Measurements from ENCODE around the gene AP3D1. TPM values are rescaled to one million over a fixed set of nuclear protein-coding genes. Genes with fewer than 3 reads are reported as not detected.

AP3D1 gene
- total RNA-seq, 2 donors from 2014 or later, result 82.2 to 86.0 TPM

GRCh38 chr19:2083174-2083854 lies 68.1 kb downstream of the AP3D1 start:
- H3K36me3 Mint-ChIP-seq (ENCODE audit: low read depth), result peaks cover 6% of the 10 kb centered on the region

GRCh38 chr19:2081873-2082810 lies 69.2 kb downstream of the AP3D1 start:
- Mint-ChIP-seq H3K4me3 (peak overlapping the region; percentile 98), H3K27me3 (no peaks in the 10 kb centered on the region), H3K36me3 (ENCODE audit: low read depth) (peaks cover 6% of the 10 kb centered on the region), H3K27ac (peak overlapping the region; percentile 99), H3K4me1 (peaks cover 50% of the 10 kb centered on the region)
- DNase-seq (peak in 1 of 3 donors; percentile 41), ATAC-seq (peak; percentile 38)
- H3K9me3 ChIP-seq (ENCODE audit: control insufficient read depth, low read length, poor library complexity, severe bottlenecking), result no peaks in the 10 kb centered on the region

More at GRCh38 chr19:2083174-2083854, 68.1 kb downstream of the AP3D1 start:
- Mint-ChIP-seq H3K4me1 (peaks cover 61% of the 10 kb centered on the region), H3K27me3 (no peaks in the 10 kb centered on the region), H3K4me3 (peak overlapping the region; percentile 98), H3K27ac (peak overlapping the region; percentile 99)
- H3K9me3 ChIP-seq (ENCODE audit: control insufficient read depth, low read length, poor library complexity, severe bottlenecking), result no peaks in the 10 kb centered on the region
- peak in 2 of 3 donors; percentile 42 to 58 for DNase-seq
- peak; percentile 35 for ATAC-seq

- no peaks in the 10 kb centered on the region for H3K27me3 Mint-ChIP-seq
- no peaks in the 10 kb centered on the region for H3K9me3 ChIP-seq (ENCODE audit: control insufficient read depth, low read length, poor library complexity, severe bottlenecking)
- peaks cover 6% of the 10 kb centered on the region for H3K36me3 Mint-ChIP-seq (ENCODE audit: low read depth)
- H3K4me3 Mint-ChIP-seq, result peak overlapping the region; percentile 72
- H3K4me1 Mint-ChIP-seq, result peaks cover 40% of the 10 kb centered on the region
- no peak for DNase-seq
- ATAC-seq, result no peak
- H3K27ac Mint-ChIP-seq, result peak overlapping the region; percentile 99
Measured at GRCh38 chr19:2080336-2080988, 70.9 kb downstream of the AP3D1 start.

GRCh38 chr19:2079865-2080301 lies 71.5 kb downstream of the AP3D1 start:
- Mint-ChIP-seq H3K27me3 (no peaks in the 10 kb centered on the region), H3K36me3 (ENCODE audit: low read depth) (peaks cover 3% of the 10 kb centered on the region), H3K27ac (peak overlapping the region; percentile 99), H3K4me3 (peak overlapping the region; percentile 72), H3K4me1 (peaks cover 35% of the 10 kb centered on the region)
- no peaks in the 10 kb centered on the region for H3K9me3 ChIP-seq (ENCODE audit: control insufficient read depth, low read length, poor library complexity, severe bottlenecking)
- ATAC-seq, result no peak
- no peak for DNase-seq

GRCh38 chr19:2079076-2079864 lies 72.1 kb downstream of the AP3D1 start:
- H3K36me3 Mint-ChIP-seq (ENCODE audit: low read depth), result peaks cover 3% of the 10 kb centered on the region
- H3K4me3 Mint-ChIP-seq, result peak overlapping the region; percentile 72
- no peaks in the 10 kb centered on the region for H3K9me3 ChIP-seq (ENCODE audit: control insufficient read depth, low read length, poor library complexity, severe bottlenecking)
- no peaks in the 10 kb centered on the region for H3K27me3 Mint-ChIP-seq
- H3K27ac Mint-ChIP-seq, result peak overlapping the region; percentile 99
- H3K4me1 Mint-ChIP-seq, result peaks cover 38% of the 10 kb centered on the region
- no peak for ATAC-seq
- no peak for DNase-seq

- Mint-ChIP-seq H3K27me3 (no peaks in the 10 kb centered on the region), H3K27ac (peak overlapping the region; percentile 99)
Measured at GRCh38 chr19:2077833-2078619, 73.3 kb downstream of the AP3D1 start.

GRCh38 chr19:2077398-2077797 lies 74.0 kb downstream of the AP3D1 start:
- H3K9me3 ChIP-seq (ENCODE audit: control insufficient read depth, low read length, poor library complexity, severe bottlenecking), result no peaks in the 10 kb centered on the region
- DNase-seq (no peak), ATAC-seq (no peak)
- Mint-ChIP-seq H3K4me1 (peaks cover 33% of the 10 kb centered on the region), H3K4me3 (no peak overlapping the region), H3K27ac (peak overlapping the region; percentile 99), H3K27me3 (no peaks in the 10 kb centered on the region), H3K36me3 (ENCODE audit: low read depth) (peaks cover 2% of the 10 kb centered on the region)

More at GRCh38 chr19:2077833-2078619, 73.3 kb downstream of the AP3D1 start:
- ATAC-seq, result no peak
- Mint-ChIP-seq H3K4me3 (peak overlapping the region; percentile 15), H3K4me1 (peaks cover 36% of the 10 kb centered on the region), H3K36me3 (ENCODE audit: low read depth) (no peaks in the 10 kb centered on the region)
- no peak for DNase-seq
- H3K9me3 ChIP-seq (ENCODE audit: control insufficient read depth, low read length, poor library complexity, severe bottlenecking), result no peaks in the 10 kb centered on the region

- Mint-ChIP-seq H3K27me3 (no peaks in the 10 kb centered on the region), H3K4me3 (no peak overlapping the region), H3K4me1 (peaks cover 29% of the 10 kb centered on the region), H3K36me3 (ENCODE audit: low read depth) (peaks cover 4% of the 10 kb centered on the region), H3K27ac (no peak overlapping the region)
- no peak for DNase-seq
- no peaks in the 10 kb centered on the region for H3K9me3 ChIP-seq (ENCODE audit: control insufficient read depth, low read length, poor library complexity, severe bottlenecking)
- no peak for ATAC-seq
Measured at GRCh38 chr19:2076526-2076944, 74.8 kb downstream of the AP3D1 start.

GRCh38 chr19:2072757-2073551 lies 78.4 kb downstream of the AP3D1 start:
- H3K4me3 Mint-ChIP-seq, result peak overlapping the region; percentile 28
- H3K36me3 Mint-ChIP-seq (ENCODE audit: low read depth), result peaks cover 4% of the 10 kb centered on the region
- H3K27me3 Mint-ChIP-seq, result no peaks in the 10 kb centered on the region
- ATAC-seq, result no peak
- peaks cover 25% of the 10 kb centered on the region for H3K4me1 Mint-ChIP-seq
- peak overlapping the region; percentile 73 for H3K27ac Mint-ChIP-seq
- no peak for DNase-seq
- H3K9me3 ChIP-seq (ENCODE audit: control insufficient read depth, low read length, poor library complexity, severe bottlenecking), result no peaks in the 10 kb centered on the region

GRCh38 chr19:2070986-2071673 lies 80.2 kb downstream of the AP3D1 start:
- ATAC-seq, result no peak
- H3K4me3 Mint-ChIP-seq, result peak overlapping the region; percentile 66
- H3K27ac Mint-ChIP-seq, result peak overlapping the region; percentile 92
- peaks cover 4% of the 10 kb centered on the region for H3K36me3 Mint-ChIP-seq (ENCODE audit: low read depth)
- H3K27me3 Mint-ChIP-seq, result no peaks in the 10 kb centered on the region
- peaks cover 25% of the 10 kb centered on the region for H3K4me1 Mint-ChIP-seq
- DNase-seq, result no peak
- no peaks in the 10 kb centered on the region for H3K9me3 ChIP-seq (ENCODE audit: control insufficient read depth, low read length, poor library complexity, severe bottlenecking)

- Mint-ChIP-seq H3K4me3 (no peak overlapping the region), H3K36me3 (ENCODE audit: low read depth) (peaks cover 4% of the 10 kb centered on the region), H3K4me1 (peaks cover 25% of the 10 kb centered on the region), H3K27me3 (no peaks in the 10 kb centered on the region), H3K27ac (peak overlapping the region; percentile 92)
- DNase-seq (no peak), ATAC-seq (no peak)
- H3K9me3 ChIP-seq (ENCODE audit: control insufficient read depth, low read length, poor library complexity, severe bottlenecking), result no peaks in the 10 kb centered on the region
Measured at GRCh38 chr19:2070436-2070827, 80.9 kb downstream of the AP3D1 start.

All from T-helper 17 cell (primary cell).